Measurements from ENCODE around the gene DHRS13.
"Not testable (repeated sequence)": the region's sequence is repeated elsewhere in the genome, so short reads cannot be mapped to it uniquely, and the experiment has no call there.

Gene DHRS13

GRCh38 chr17:28879886-28880571 lies 22.9 kb downstream of the DHRS13 start:
- no peak for DNase-seq

- DNase-seq, result peak; percentile 8
Observed at GRCh38 chr17:28878981-28879380, 23.9 kb downstream of the DHRS13 start.

GRCh38 chr17:28878158-28878910 lies 24.5 kb downstream of the DHRS13 start:
- no peak for DNase-seq

- DNase-seq, result not testable (repeated sequence)
Observed at GRCh38 chr17:28877150-28877711, 25.6 kb downstream of the DHRS13 start.

- DNase-seq, result no peak
Observed at GRCh38 chr17:28875848-28876550, 26.9 kb downstream of the DHRS13 start.

GRCh38 chr17:28874750-28875149 lies 28.1 kb downstream of the DHRS13 start:
- DNase-seq, result no peak

GRCh38 chr17:28873839-28874238 lies 29.0 kb downstream of the DHRS13 start:
- no peak for DNase-seq

- peak; percentile 38 for DNase-seq
Observed at GRCh38 chr17:28871056-28871579, 31.8 kb downstream of the DHRS13 start.

- no peak for DNase-seq
Observed at GRCh38 chr17:28867276-28867675, 35.6 kb downstream of the DHRS13 start.

- DNase-seq, result no peak
Observed at GRCh38 chr17:28865946-28866752, 36.7 kb downstream of the DHRS13 start.

- no peak for DNase-seq
Observed at GRCh38 chr17:28864991-28865849, 37.7 kb downstream of the DHRS13 start.

- no peak for DNase-seq
Observed at GRCh38 chr17:28863953-28864352, 38.9 kb downstream of the DHRS13 start.

GRCh38 chr17:28862561-28862960 lies 40.3 kb downstream of the DHRS13 start:
- DNase-seq, result no peak

- no peak for DNase-seq
Observed at GRCh38 chr17:28861393-28862203, 41.3 kb downstream of the DHRS13 start.

GRCh38 chr17:28860363-28860808 lies 42.5 kb downstream of the DHRS13 start:
- no peak for DNase-seq

GRCh38 chr17:28858801-28859355 lies 44.0 kb downstream of the DHRS13 start:
- DNase-seq, result no peak

GRCh38 chr17:28857905-28858800 lies 44.7 kb downstream of the DHRS13 start:
- no peak for DNase-seq

GRCh38 chr17:28856028-28856574 lies 46.8 kb downstream of the DHRS13 start:
- no peak for DNase-seq

- no peak for DNase-seq
Observed at GRCh38 chr17:28855336-28855679, 47.6 kb downstream of the DHRS13 start.
